Right lobe of liver (tissue), 6 donors: ENCODE results near the gene SNRNP40. TPM values are rescaled to one million over a fixed set of nuclear protein-coding genes. Genes with fewer than 3 reads are reported as not detected.
"Not testable (repeated sequence)": the region's sequence is repeated elsewhere in the genome, so short reads cannot be mapped to it uniquely, and the experiment has no call there.

Experiments
- ATAC-seq, 4 donors: fragments of 200-7000 bp; cut with Tn5 transposase; one replicate each; pipeline ENCODE4 v1.9.1; 2020; ENCODE audit warnings: mild to moderate bottlenecking in 4 of 4, moderate library complexity in 4 of 4
- DNase-seq, 3 donors: peaks; one replicate each; pipeline ENCODE4 v3.0.0-alpha.2; 2020
- H3K27ac ChIP-seq, 3 donors: fragments of 200-600 bp; one replicate each; pipeline ENCODE4 v1.8.0; 2022
- H3K27me3 ChIP-seq, 2 donors: fragments of 200-600 bp; one replicate each; pipeline ENCODE4 v1.8.0; 2022
- H3K36me3 ChIP-seq, 4 donors: fragments of 200-600 bp; sonication (generic) in 1 of 4; one replicate each; pipeline versions ENCODE4 v1.5.1 to v1.8.0; 2017 to 2022; ENCODE audit warnings: control low read depth in 1 of 4
- H3K4me1 ChIP-seq, 4 donors: fragments of 200-600 bp; sonication (generic) in 1 of 4; one replicate each; pipeline versions ENCODE4 v1.5.1 to v1.8.0; 2017 to 2022; ENCODE audit warnings: control low read depth in 1 of 4
- H3K4me3 ChIP-seq, 3 donors: fragments of 200-600 bp; one replicate each; pipeline ENCODE4 v1.8.0; 2022
- H3K9me3 ChIP-seq, 4 donors: fragments of 200-600 bp; sonication (generic) in 1 of 4; one replicate each; pipeline versions ENCODE4 v1.5.1 to v1.8.0; 2017 to 2022; ENCODE audit warnings: control low read depth in 1 of 4
- POLR2A ChIP-seq: fragments of 450-650 bp; IDR thresholded peaks from one replicate; pipeline ENCODE4 v1.6.1; 2017; ENCODE audit warnings: antibody characterized with exemption, mild to moderate bottlenecking
- WGBS: methylation state at CpG from one replicate; pipeline ENCODE4 v1.1.6; 2018; ENCODE audit warnings: low coverage, low lambda C conversion rate; ENCODE audit not compliant: insufficient coverage; ENCODE audit errors: missing lambda C conversion rate; 5-methylcytosine and 5-hydroxymethylcytosine counted together
- intact Hi-C, 2 donors: fragments of 100-400 bp; cut with DNase I; formaldehyde crosslinking; loops; one replicate each; pipeline versions ENCODE4 v1.11.2 to v1.14.1; 2022
- total RNA-seq, 6 experiments: library from RNA; depleted of rRNA in 2 of 6; stranded (reverse); fragments of >200 nt in 2 of 6; fragmentation: NEBNext Ultra II Directional in 3 of 6; extraction: Animal tissue kit (Norgen Biotek cat#: 25700) in 3 of 6; gene quantifications; one replicate each; pipeline versions ENCODE4 v1.1.0 to v1.2.4, GENCODE V29; 2016 to 2023
- TF ChIP-seq, protein P1 (sequence below), 4 donors: fragments of 200-600 bp in 3 of 4; fragments of 450-650 bp in 1 of 4; IDR thresholded peaks; one replicate each; pipeline versions ENCODE4 v1.5.1 to v1.8.0; 2016 to 2022; ENCODE audit warnings: antibody characterized with exemption in 4 of 4, mild to moderate bottlenecking in 2 of 4
- donor health status: DM: no; HTN: yes; CAD: no.
- donor health status: DM: no; HTN: no; CAD: no.
- donor health status: DM: no; HTN: no; CAD: no.
- donor health status: DM: no; HTN: yes; CAD: no.
- donor health status: DM: no; HTN: yes; CAD: no.

SNRNP40 gene
- total RNA-seq, 6 experiments from 2014 or later: 12.2 to 18.9 (median 14.9) TPM

DNA sequence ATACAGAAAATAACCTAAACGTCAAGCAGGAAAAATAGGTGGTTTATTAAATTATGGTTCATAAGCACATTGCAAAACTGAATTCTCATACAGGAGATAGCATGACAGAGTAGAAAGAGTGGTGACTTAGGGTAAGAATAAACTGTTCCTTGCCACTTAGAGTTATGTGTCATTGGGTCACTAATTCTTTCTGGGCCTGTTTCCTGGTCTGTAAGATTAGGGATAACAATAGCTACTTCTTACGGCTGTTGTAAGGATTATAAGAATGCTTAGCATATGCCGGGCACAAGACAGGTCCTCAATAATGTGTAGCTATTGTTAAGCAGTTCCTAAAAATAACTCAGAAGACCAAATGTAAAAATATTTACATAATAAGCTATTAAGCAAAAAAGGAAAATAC, 24.2 kb downstream of the SNRNP40 start:
- no peaks in the 10 kb centered on the region for H3K9me3 ChIP-seq
- intact Hi-C loops: no loop called here
- TF ChIP-seq, protein P1, sequence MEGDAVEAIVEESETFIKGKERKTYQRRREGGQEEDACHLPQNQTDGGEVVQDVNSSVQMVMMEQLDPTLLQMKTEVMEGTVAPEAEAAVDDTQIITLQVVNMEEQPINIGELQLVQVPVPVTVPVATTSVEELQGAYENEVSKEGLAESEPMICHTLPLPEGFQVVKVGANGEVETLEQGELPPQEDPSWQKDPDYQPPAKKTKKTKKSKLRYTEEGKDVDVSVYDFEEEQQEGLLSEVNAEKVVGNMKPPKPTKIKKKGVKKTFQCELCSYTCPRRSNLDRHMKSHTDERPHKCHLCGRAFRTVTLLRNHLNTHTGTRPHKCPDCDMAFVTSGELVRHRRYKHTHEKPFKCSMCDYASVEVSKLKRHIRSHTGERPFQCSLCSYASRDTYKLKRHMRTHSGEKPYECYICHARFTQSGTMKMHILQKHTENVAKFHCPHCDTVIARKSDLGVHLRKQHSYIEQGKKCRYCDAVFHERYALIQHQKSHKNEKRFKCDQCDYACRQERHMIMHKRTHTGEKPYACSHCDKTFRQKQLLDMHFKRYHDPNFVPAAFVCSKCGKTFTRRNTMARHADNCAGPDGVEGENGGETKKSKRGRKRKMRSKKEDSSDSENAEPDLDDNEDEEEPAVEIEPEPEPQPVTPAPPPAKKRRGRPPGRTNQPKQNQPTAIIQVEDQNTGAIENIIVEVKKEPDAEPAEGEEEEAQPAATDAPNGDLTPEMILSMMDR (IDR thresholded peaks at IDR 0.05): no peak
- no peak for TF ChIP-seq POLR2A
- H3K27me3 ChIP-seq: no peaks in the 10 kb centered on the region
- peak in 3 of 4 donors; percentile 44 to 61 (median 50) for ATAC-seq
- WGBS: 79% methylated on average over 3 of the region's 3 CpGs
- H3K27ac ChIP-seq: no peak overlapping the region
- H3K4me3 ChIP-seq: no peak overlapping the region
- H3K36me3 ChIP-seq: peaks cover 7 to 37% (median 19%) of the 10 kb centered on the region in 4 donors
- DNase-seq: no peak
- H3K4me1 ChIP-seq: no peaks in the 10 kb centered on the region

DNA sequence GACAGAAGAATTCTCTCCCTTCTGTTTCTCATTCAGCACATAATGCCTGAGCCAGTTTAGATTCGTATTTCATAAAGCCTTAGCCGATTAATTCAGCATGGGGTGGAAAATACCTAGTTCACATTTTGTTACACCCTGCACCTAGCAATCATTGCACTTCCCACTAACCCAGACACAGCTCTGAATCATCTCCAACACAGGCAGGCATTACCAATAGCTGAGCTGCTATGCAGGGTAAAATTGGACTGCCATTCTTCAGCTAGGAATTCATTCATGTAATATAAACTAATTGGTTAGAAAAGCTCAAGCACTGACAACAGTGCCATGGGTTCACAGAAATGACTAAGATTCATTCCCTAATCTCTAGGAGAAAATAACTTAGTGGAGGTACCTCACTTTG, 30.0 kb downstream of the SNRNP40 start:
- ATAC-seq (no peak), DNase-seq (no peak)
- WGBS: 85% methylated on average over 2 of the region's 2 CpGs
- intact Hi-C loops: no loop called here
- Histone ChIP-seq H3K27me3 (no peaks in the 10 kb centered on the region), H3K4me3 (no peak overlapping the region), H3K27ac (no peak overlapping the region), H3K4me1 (peaks cover 0 to 5% (median 2%) of the 10 kb centered on the region in 4 donors), H3K36me3 (peaks cover 7 to 44% (median 29%) of the 10 kb centered on the region in 4 donors), H3K9me3 (no peaks in the 10 kb centered on the region)
- TF ChIP-seq POLR2A: no peak
- TF ChIP-seq, protein P1 (IDR thresholded peaks at IDR 0.05): no peak

DNA sequence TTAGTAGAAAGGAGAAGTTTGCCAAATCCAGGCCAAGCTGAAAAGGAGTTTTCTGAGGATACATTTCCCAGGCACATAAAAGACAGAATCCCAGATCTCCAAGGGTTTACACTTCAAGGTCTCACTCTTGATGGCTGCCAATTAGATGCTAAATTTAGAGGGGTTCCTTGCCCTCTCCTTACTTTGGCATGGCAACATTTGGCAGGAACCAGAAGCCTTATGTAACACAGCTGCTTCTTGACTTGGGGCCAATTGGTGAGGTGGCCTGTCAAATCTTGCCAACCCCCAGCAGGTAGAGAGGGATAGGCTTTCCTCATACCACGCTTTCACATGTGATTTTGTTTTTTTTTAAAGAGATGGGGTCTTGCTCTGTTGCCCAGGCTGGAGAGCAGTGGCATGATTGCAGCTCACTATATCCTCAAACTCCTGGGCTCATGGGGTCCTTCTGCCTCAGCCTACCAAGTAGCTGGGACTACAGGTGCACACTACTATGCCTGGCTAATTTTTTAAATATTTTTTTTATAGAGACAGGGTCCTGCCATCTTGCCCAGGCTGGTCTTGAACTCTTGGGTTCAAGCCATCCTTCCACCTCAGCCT, 31.7 kb downstream of the SNRNP40 start:
- peak; percentile 44 to 73 (median 54) for ATAC-seq
- H3K36me3 ChIP-seq: peaks cover 0 to 39% (median 26%) of the 10 kb centered on the region in 4 donors

DNA sequence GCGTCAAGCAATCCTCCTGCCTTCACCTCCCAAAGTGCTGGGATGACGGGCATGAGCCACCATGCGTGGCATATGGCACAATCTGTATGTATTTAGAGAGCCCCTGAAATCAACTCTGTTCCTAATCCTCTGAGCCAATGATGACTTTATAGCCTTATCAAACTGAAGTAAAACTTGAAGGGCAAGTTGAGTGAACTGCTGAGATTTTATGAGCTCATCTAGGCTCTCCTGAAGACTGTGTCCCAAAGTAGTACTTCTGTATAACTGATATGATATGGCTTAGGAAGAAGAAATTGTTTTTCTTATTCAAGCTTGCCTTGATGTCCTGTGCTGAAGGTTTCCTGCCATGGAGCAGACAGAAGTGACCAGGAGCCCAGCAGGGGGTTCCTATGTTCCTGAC, 33.2 kb downstream of the SNRNP40 start:
- intact Hi-C loops: no loop called here
- TF ChIP-seq, protein P1 (IDR thresholded peaks at IDR 0.05): no peak
- TF ChIP-seq POLR2A: no peak
- no peaks in the 10 kb centered on the region for H3K27me3 ChIP-seq
- H3K36me3 ChIP-seq: peaks cover 0 to 41% (median 28%) of the 10 kb centered on the region in 4 donors
- ATAC-seq (no peak), DNase-seq (no peak)
- no peak overlapping the region for H3K27ac ChIP-seq
- no peak overlapping the region for H3K4me3 ChIP-seq
- H3K4me1 ChIP-seq: peaks cover 0 to 5% (median 2%) of the 10 kb centered on the region in 4 donors
- WGBS: 100% methylated on average over 3 of the region's 3 CpGs
- H3K9me3 ChIP-seq: no peaks in the 10 kb centered on the region

More for the DNA sequence above, 31.7 kb downstream of the SNRNP40 start:
- Histone ChIP-seq H3K4me1 (peaks cover 0 to 5% (median 2%) of the 10 kb centered on the region in 4 donors), H3K9me3 (no peaks in the 10 kb centered on the region), H3K27ac (no peak overlapping the region), H3K27me3 (no peaks in the 10 kb centered on the region), H3K4me3 (no peak overlapping the region)
- peak in 2 of 3 donors; percentile 23 to 58 for DNase-seq
- no CpG with 5 or more reads among the region's 1 CpG for WGBS
- TF ChIP-seq POLR2A: no peak
- intact Hi-C loops: no loop called here

DNA sequence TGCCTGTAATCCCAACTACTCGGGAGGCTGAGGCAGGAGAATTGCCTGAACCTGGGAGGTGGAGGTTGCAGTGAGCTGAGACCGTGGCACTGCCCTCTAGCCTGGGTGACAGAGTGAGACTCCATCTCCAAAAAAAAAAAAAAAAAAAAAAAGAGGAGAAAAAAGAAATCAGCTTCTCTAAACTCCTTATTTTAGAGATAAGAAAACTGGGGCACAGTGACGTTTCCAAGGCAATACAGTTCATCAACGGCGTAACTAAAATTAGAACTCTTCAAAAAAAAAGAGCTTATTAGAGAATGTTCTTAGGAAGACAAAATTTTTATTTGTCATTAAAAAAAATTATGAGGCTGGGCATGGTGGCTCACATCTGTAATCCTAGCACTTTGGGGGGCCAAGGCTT, 34.2 kb downstream of the SNRNP40 start:
- H3K36me3 ChIP-seq: peaks cover 0 to 42% (median 26%) of the 10 kb centered on the region in 4 donors
- H3K9me3 ChIP-seq, DNase-seq, H3K27ac ChIP-seq, H3K27me3 ChIP-seq, intact Hi-C loops, ATAC-seq, H3K4me1 ChIP-seq, H3K4me3 ChIP-seq: not testable (repeated sequence)
- 89% methylated on average over 5 of the region's 5 CpGs for WGBS
